Activated naive CD4-positive, alpha-beta T cell treated with anti-CD3 and anti-CD28 coated beads for 36 hours (primary cell): ENCODE measurements around the gene MYOM3. TPM values are rescaled to one million over a fixed set of nuclear protein-coding genes. Genes with fewer than 3 reads are reported as not detected.

Experiments
- CTCF ChIA-PET: fragments of 350-600 bp; sonication (Branson Sonifier 250); formaldehyde crosslinking; loops from one replicate; lab custom pipeline; 2021; ENCODE audit warnings: antibody characterized with exemption; lab: Charles Lee
- DNase-seq: peaks from one replicate; pipeline ENCODE4 v3.0.0-alpha.2; 2020
- H3K27ac Mint-ChIP-seq: one replicate; pipeline ENCODE4 v1.8.0; 2021; ENCODE audit warnings: mild to moderate bottlenecking, mixed read lengths
- H3K27me3 Mint-ChIP-seq: one replicate; pipeline ENCODE4 v1.8.0; 2021; ENCODE audit warnings: low read depth, mixed read lengths
- H3K36me3 Mint-ChIP-seq: one replicate; pipeline ENCODE4 v1.8.0; 2021; ENCODE audit warnings: low read depth, mixed read lengths
- H3K4me1 Mint-ChIP-seq: one replicate; pipeline ENCODE4 v1.8.0; 2021; ENCODE audit warnings: low read depth, mixed read lengths
- H3K4me3 Mint-ChIP-seq: one replicate; pipeline ENCODE4 v1.8.0; 2021; ENCODE audit warnings: mild to moderate bottlenecking, moderate library complexity, mixed read lengths
- H3K9me3 Mint-ChIP-seq: one replicate; pipeline ENCODE4 v1.8.0; 2021; ENCODE audit warnings: mixed read lengths
- intact Hi-C: fragments of 100-400 bp; cut with micrococcal nuclease; formaldehyde crosslinking; loops from one replicate; pipeline ENCODE4 v1.15.1; 2023
- total RNA-seq, 2 experiments: library from RNA; stranded (reverse); gene quantifications; one replicate each; pipeline ENCODE4 v1.2.3, GENCODE V29; 2021

MYOM3 gene
- total RNA-seq, 2 experiments from 2014 or later: not detected

DNA sequence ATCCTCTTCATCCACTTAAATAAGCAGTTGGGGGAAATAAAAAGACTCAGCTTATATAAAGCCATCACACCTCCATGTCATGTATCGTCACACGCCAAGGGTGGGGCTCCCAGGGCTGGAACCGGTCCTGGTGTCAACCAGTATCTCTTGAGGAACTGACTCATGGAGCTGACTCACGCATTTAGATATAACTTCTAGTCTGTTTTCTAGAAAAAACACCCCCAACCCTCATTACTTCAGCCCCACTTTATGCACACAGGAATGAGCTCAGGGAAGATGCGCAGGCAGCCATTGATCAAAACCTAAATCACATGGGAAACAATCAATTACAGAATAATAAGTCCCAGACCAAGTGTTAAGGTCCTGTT lies 37.9 kb upstream of the MYOM3 start:
- H3K27me3 Mint-ChIP-seq: peaks cover 32% of the 10 kb centered on the region
- no peaks in the 10 kb centered on the region for H3K36me3 Mint-ChIP-seq
- peaks cover 18% of the 10 kb centered on the region for H3K4me1 Mint-ChIP-seq
- CTCF ChIA-PET: interaction anchor here (0.6 to 2.3 kb wide), 39 partner anchors 11 to 1055 kb away, joined by 3 to 30 read pairs (median 4); partner anchors contain the start of gene IFNLR1
- no peaks in the 10 kb centered on the region for H3K9me3 Mint-ChIP-seq
- intact Hi-C loops: loop anchor here (1.0 to 5.0 kb wide), 4 partner anchors 37 to 241 kb away; partner anchors contain the start of gene IFNLR1
- no peak overlapping the region for H3K4me3 Mint-ChIP-seq
- peak; percentile 67 for DNase-seq
- H3K27ac Mint-ChIP-seq: no peak overlapping the region

- intact Hi-C loops: no loop called here
- DNase-seq: no peak
- Mint-ChIP-seq H3K36me3 (no peaks in the 10 kb centered on the region), H3K27ac (no peak overlapping the region), H3K9me3 (no peaks in the 10 kb centered on the region), H3K4me3 (no peak overlapping the region), H3K4me1 (peaks cover 18% of the 10 kb centered on the region), H3K27me3 (peaks cover 29% of the 10 kb centered on the region)
- CTCF ChIA-PET: interaction anchor here (1.0 kb wide), 1 partner anchor 51 kb away, joined by 4 read pairs; no protein-coding TSS in a partner anchor
These were observed 35.9 kb upstream of the MYOM3 start for GRCh38 chr1:24147816-24148215.

DNA sequence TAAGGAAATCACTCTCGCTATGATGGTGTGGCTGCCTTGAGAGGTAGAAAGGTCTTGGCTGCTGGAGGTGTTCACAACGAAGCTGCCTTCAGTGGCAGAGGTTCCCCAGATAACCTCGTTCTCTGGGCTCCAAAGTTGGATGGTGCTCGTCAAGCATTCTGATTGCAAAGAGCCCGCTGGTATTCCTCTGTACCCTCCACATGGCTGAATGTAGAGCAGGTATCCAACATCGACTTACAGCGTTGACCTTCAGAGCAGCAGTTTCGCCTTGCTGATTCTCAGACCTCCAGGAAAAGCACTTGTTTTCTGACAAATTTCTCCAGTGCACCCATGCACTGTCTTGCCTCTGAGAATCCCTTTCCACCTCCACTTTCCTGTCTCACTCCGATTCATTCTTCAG lies 35.3 kb upstream of the MYOM3 start:
- Mint-ChIP-seq H3K27me3 (peaks cover 26% of the 10 kb centered on the region), H3K4me3 (no peak overlapping the region), H3K36me3 (no peaks in the 10 kb centered on the region), H3K9me3 (no peaks in the 10 kb centered on the region), H3K4me1 (peaks cover 18% of the 10 kb centered on the region), H3K27ac (no peak overlapping the region)
- intact Hi-C loops: no loop called here
- CTCF ChIA-PET: no interaction called here
- no peak for DNase-seq

DNA sequence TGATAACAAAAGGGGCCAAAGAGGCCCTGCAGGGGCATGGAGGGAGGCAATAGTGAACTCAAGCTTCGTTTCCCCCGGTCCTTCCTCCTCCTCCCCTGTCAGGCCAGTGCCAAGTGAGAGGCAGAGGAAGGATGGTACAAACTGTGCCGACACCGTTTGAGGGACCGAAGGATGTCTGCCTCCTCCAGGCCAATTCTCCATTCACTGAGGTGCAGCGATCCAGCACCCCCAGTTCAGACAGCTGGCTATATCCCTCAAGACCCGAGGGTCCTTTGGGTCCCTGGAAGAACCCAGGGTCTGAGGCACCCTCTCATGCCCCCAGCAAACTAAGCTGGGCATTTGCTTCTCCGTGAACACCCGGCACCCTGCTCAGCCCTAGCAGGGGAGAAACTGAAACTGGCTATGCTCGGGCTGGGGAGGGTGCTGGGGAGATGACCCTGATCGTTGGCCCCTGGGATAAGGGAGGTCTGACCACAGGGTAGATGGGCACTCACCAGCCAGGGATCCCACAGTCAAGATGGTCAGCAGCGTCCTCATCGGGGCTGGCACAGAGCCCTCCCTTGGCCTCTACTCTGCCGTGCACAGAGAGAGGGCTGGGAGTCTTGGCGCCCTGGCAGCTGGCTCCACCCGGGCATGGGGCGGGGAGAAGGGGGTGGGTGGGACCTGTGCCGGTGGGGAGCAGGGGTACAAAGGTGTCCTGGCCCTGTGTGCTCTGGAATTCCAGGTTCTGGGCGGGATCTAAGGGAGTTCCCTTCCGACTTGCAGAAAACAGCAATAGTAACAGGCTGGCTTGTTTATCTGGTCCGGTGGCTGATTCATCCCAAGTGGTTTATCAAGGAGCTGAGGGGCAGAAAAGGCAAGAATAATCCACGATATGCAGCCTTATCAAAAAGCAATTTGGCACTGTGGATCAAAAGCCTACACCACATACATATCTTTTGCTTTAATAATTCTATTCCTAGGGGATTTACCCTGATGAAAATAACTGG lies 30.9 kb upstream of the MYOM3 start, which contains the start of gene IL22RA1:
TSS of gene IL22RA1 (minus strand) at position 595 of the 989 bp plus-strand sequence. CDS start at position 537, 58 bp downstream.
- Mint-ChIP-seq H3K27ac (no peak within 1 kb of the TSS), H3K36me3 (no peaks in the 10 kb centered on the region), H3K9me3 (no peaks in the 10 kb centered on the region), H3K27me3 (no peaks in the 10 kb centered on the region), H3K4me3 (no peak within 1 kb of the TSS), H3K4me1 (no peaks in the 10 kb centered on the region)
- no peak for DNase-seq
- CTCF ChIA-PET: no interaction called here
- intact Hi-C loops: no loop called here

DNA sequence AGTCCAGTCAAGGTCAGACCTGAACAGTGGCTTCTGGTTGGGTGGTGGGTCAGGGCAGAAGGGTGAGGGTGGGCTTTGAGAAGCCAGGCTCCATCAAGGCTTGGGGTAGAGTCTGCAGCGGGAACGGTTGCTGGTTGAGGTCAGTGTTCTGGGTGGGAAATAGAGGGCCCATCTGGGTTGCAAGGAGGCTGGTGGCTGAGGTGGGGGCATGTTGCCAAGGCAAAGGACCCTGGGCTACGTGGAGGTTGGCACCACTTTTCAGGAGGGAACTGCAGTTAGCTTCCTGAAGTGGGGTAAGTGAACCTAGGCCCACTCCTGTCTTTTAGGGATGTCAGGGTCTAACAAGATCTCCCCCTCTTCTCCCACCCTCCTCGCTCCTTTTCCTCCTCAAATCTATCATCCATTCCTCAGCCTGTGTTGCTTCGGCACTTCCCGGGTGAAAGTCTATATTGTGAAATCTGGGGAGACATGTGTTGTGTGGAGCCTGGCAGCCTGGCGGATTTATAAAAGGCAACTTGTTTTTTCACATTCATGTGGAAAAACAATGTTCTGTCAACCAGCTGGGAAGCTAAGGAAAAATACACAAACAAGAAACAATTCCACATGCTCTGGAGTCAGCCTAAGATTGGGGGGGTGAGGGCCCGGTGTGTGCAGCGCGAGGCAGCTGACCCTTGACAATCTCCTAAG lies 29.5 kb upstream of the MYOM3 start:
- intact Hi-C loops: no loop called here
- DNase-seq: no peak
- Mint-ChIP-seq H3K27me3 (no peaks in the 10 kb centered on the region), H3K9me3 (no peaks in the 10 kb centered on the region), H3K27ac (no peak overlapping the region), H3K4me1 (no peaks in the 10 kb centered on the region), H3K36me3 (no peaks in the 10 kb centered on the region), H3K4me3 (no peak overlapping the region)
- CTCF ChIA-PET: interaction anchor here (0.6 kb wide), 1 partner anchor 249 kb away, joined by 4 read pairs; no protein-coding TSS in a partner anchor

GRCh38 chr1:24140741-24141181 lies 28.8 kb upstream of the MYOM3 start:
- CTCF ChIA-PET: no interaction called here
- no peaks in the 10 kb centered on the region for H3K9me3 Mint-ChIP-seq

DNA sequence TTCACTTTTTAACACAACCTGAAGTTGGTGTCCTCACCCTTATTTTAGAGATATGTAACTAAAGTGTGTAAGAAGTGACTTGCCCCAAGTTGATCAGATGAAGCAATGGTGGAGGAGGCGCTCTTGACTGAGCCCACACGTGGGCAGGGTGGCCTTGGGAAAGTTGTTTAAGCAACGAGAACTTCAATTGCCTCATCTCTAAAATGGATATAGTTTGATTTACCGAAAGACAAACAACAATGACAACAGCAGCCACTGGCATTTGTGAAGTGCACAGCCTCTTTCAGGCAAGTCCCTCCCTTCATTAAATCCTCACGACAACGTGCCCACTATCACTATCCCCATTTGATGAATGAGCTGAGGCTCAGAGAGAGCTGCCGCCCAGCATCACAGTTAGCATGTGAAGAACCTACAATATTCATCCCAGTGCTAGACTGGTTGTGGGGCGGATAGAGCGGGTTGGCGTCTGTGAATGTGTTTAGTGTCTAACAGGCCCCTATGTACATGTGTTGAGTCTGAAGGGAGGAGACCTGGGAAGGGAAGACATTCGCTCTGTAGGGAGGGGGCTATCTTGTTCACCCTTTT lies 28.0 kb upstream of the MYOM3 start:
- no peaks in the 10 kb centered on the region for H3K36me3 Mint-ChIP-seq
- no peak for DNase-seq
- H3K27ac Mint-ChIP-seq: no peak overlapping the region
- H3K9me3 Mint-ChIP-seq: no peaks in the 10 kb centered on the region
- H3K27me3 Mint-ChIP-seq: no peaks in the 10 kb centered on the region
- CTCF ChIA-PET: interaction anchor here (1.0 to 3.3 kb wide), 2 partner anchors 10 to 61 kb away, joined by 3 to 9 read pairs; no protein-coding TSS in a partner anchor
- intact Hi-C loops: no loop called here
- no peak overlapping the region for H3K4me3 Mint-ChIP-seq
- H3K4me1 Mint-ChIP-seq: no peaks in the 10 kb centered on the region

More at GRCh38 chr1:24140741-24141181, 28.8 kb upstream of the MYOM3 start:
- intact Hi-C loops: no loop called here
- no peaks in the 10 kb centered on the region for H3K4me1 Mint-ChIP-seq
- no peak overlapping the region for H3K4me3 Mint-ChIP-seq
- DNase-seq: no peak
- no peaks in the 10 kb centered on the region for H3K27me3 Mint-ChIP-seq
- H3K36me3 Mint-ChIP-seq: no peaks in the 10 kb centered on the region
- H3K27ac Mint-ChIP-seq: no peak overlapping the region

GRCh38 chr1:24139222-24139489 lies 27.2 kb upstream of the MYOM3 start:
- CTCF ChIA-PET: interaction anchor here (1.0 to 3.3 kb wide), 2 partner anchors 11 to 62 kb away, joined by 3 to 9 read pairs; no protein-coding TSS in a partner anchor
- H3K4me3 Mint-ChIP-seq: no peak overlapping the region
- no peak for DNase-seq

GRCh38 chr1:24138476-24139221 lies 26.7 kb upstream of the MYOM3 start:
- intact Hi-C loops: no loop called here
- CTCF ChIA-PET: interaction anchor here (1.0 to 3.3 kb wide), 2 partner anchors 12 to 63 kb away, joined by 3 to 9 read pairs; no protein-coding TSS in a partner anchor
- Mint-ChIP-seq H3K27ac (no peak overlapping the region), H3K36me3 (no peaks in the 10 kb centered on the region), H3K4me3 (no peak overlapping the region), H3K9me3 (no peaks in the 10 kb centered on the region), H3K27me3 (no peaks in the 10 kb centered on the region), H3K4me1 (no peaks in the 10 kb centered on the region)
- DNase-seq: no peak

More at GRCh38 chr1:24139222-24139489, 27.2 kb upstream of the MYOM3 start:
- Mint-ChIP-seq H3K27ac (no peak overlapping the region), H3K27me3 (no peaks in the 10 kb centered on the region), H3K9me3 (no peaks in the 10 kb centered on the region), H3K36me3 (no peaks in the 10 kb centered on the region), H3K4me1 (no peaks in the 10 kb centered on the region)
- intact Hi-C loops: no loop called here

DNA sequence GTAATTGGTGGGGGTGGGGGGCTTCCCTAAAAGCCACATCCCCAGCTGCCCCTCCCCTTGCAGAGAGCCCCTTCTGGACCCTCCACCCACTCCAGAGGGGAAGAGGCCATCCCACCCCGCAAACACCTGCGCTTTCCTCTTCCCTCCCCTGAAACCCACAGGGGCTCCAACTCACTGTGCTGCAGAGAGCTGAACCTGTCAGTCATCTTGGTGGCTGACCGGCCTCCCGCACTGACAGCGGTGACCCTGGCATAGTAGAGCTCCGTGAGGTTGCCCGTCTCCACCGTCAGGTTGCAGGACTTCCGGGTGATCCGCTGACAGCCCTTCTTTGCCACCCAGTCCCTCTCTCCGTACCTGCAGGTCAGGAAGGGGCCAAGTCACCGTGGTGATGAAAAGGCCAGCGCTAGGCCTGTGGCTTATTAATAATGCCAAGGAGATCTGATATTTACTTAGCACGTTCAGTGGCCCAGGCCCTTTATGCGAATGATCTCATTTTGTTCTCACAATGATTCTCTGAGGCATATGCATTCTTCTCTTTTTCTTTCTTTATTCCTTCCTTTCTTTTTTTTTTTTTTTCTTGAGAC lies 25.1 kb upstream of the MYOM3 start:
- DNase-seq: no peak
- Mint-ChIP-seq H3K27me3 (no peaks in the 10 kb centered on the region), H3K9me3 (no peaks in the 10 kb centered on the region), H3K4me1 (no peaks in the 10 kb centered on the region), H3K27ac (no peak overlapping the region), H3K36me3 (no peaks in the 10 kb centered on the region), H3K4me3 (no peak overlapping the region)
- intact Hi-C loops: no loop called here
- CTCF ChIA-PET: interaction anchor here (0.6 to 3.3 kb wide), 2 partner anchors 13 to 62 kb away, joined by 5 to 9 read pairs; no protein-coding TSS in a partner anchor

DNA sequence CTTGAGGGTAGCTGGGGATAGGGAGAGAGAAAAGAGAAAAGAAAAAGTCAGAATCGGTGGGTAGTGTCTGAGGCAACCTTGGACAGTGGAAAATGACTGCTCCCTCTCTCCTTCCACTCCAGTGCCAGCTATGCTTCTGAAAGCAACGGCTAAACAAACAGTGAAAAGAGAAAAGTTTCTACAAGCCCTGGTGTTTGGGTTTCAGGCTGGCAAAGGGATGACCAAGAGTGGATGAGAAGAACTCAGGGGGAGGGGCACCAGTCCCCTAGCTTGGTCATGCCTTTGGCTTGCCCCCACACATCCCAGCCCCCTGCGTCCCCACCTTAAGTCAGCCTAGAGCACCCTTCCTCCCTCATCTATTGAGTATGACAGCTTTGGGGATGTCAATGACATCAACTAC lies 22.4 kb upstream of the MYOM3 start:
- H3K27me3 Mint-ChIP-seq: no peaks in the 10 kb centered on the region
- CTCF ChIA-PET: no interaction called here
- intact Hi-C loops: no loop called here

More for the DNA sequence above, 22.4 kb upstream of the MYOM3 start:
- peaks cover 2% of the 10 kb centered on the region for H3K9me3 Mint-ChIP-seq
- H3K27ac Mint-ChIP-seq: no peak overlapping the region
- no peak overlapping the region for H3K4me3 Mint-ChIP-seq
- no peaks in the 10 kb centered on the region for H3K36me3 Mint-ChIP-seq
- DNase-seq: no peak
- no peaks in the 10 kb centered on the region for H3K4me1 Mint-ChIP-seq
